HG03139 (cell line): ENCODE results near the gene IFI27L2.
"Not testable (repeated sequence)": the region's sequence is repeated elsewhere in the genome, so short reads cannot be mapped to it uniquely, and the experiment has no call there.

Experiments used
- ATAC-seq: cut with Tn5 transposase; IDR thresholded peaks from one replicate; pipeline ENCODE4 v1.9.1; 2021; ENCODE audit not compliant: unreplicated experiment

IFI27L2 gene

DNA sequence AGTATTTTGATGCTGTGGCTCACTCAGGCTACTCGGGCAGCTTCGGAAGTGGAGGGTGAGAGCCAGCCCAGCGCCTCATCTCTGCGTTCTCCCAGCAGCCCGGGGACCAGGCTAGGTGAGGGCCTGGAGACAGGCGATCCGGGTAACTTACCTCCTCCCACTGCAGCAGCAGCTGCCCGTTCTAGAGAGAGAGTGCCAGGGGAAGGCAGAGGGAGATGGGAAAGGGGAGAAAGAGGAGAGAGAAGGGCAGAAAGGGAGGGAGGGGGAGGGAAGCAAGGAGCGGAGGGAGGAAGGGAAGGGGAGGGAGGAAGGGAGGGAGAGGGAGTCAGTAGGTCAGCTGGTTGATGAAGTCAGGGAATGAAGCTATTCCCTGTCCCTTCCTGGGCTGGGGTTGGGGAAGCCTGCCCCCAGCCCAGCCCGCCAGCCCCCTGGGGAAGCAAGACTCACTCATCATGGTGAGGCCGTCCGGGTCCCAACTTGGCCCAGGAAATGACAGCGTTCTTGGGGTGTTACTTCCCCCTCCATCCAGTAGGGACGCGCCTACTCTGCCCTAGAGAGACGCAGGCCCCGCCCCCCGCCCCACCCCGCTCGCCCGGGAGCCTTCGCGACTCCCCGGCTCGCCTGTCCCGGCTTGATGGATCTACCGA lies at the start of gene IFI27L2:
Gene IFI27L2 (minus strand): TSS at position 494 of the 647 bp plus-strand sequence. CDS start 40 bp downstream, at position 454.
- ATAC-seq: peak; percentile 95

GRCh38 chr14:94177806-94178205 lies 48.4 kb upstream of the IFI27L2 start:
- no peak for ATAC-seq

DNA sequence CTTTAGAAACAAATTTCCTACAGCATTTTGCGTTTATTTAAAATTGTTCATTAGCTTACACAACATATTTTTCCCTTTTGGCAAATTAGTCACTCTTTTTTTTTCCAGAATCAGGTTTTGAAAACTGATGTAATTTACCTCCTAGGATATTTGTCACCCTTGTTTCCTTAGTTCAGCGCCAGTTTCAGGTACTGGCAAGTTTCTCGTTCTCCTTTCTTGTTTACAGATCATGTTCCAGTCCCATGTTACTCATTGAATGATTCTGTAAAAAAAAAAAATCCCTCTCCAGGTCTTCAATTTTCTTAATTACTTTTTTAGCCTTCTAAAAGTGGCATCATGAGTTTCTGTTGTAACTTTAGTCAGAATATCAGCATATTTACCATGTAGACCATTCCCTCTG lies 47.4 kb upstream of the IFI27L2 start:
- ATAC-seq: no peak

GRCh38 chr14:94175747-94176146 lies 46.3 kb upstream of the IFI27L2 start:
- no peak for ATAC-seq

DNA sequence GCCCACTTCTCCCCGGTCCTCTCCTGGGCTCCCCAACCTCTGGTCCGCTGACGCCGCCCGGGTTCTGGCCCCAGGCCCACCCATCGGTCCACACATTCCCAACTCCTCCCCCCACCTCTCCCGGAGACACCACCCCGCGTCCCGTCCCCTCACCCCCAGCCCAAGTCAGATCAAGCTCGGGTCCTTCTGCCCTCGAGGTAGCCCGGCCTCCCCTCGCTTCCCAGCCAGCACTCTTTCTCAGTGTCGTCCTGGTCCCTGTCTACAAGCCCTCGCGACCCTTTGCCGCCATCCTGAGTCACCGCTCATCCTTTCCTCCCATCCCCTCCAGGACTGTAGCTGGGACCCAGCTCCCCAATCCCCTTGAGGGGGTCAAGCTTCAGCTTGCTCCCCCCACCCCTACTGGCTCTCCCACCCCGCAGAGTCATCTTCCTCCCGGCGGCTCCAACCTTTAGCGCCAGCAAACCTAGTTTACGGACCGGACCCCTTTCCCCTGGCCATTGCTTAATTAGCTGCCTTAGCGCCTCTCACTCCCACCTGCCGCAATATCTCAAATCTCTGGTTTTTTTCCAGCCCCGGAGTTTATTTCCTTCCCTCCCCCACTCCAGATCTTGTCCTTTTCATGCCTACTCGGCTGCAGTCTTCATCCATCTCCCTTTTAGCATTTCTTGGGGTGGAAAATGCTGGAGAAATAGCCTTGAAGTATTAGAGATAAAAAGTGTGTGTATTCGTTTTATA lies 45.8 kb upstream of the IFI27L2 start:
- no peak for ATAC-seq

GRCh38 chr14:94174604-94175010 lies 45.2 kb upstream of the IFI27L2 start:
- ATAC-seq: no peak

DNA sequence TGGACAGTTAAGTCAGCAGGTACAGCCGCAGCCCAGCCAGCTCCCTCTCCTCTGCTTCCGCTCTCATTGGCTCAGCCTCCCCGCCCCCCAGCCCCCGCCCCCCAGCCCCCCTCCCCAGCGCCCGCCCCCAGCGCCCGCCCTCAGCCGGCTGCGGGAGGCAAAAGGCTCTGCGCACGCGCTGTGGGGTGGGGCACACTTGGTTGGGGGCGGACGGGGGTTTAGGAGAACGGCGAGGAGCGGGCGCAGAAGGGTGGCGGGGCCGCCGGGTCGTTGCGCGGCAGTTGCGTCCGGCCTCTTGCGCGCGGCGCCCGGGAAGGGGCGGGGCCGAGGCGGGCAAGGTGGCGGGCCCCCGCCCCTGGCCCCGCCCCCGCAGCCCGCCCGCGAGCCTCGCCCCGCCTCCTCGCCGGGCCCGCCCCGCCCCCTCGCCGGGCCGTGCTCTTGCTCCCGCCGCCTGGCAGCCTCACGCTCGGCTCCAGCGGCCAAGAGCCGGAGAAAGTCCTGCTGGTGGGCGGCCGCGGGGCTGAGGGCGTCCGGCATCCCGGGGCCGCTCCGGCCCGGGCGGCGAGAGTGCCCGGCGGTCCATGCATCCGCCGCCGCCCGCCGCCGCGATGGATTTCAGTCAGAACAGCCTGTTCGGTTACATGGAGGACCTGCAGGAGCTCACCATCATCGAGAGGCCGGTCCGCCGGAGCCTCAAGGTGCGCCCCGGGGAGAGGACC lies 44.6 kb upstream of the IFI27L2 start, which contains the start of gene PPP4R4:
Gene PPP4R4 (plus strand): TSS at position 438 of the 719 bp plus-strand sequence. CDS start 144 bp downstream, at position 582.
- ATAC-seq: peak; percentile 70

DNA sequence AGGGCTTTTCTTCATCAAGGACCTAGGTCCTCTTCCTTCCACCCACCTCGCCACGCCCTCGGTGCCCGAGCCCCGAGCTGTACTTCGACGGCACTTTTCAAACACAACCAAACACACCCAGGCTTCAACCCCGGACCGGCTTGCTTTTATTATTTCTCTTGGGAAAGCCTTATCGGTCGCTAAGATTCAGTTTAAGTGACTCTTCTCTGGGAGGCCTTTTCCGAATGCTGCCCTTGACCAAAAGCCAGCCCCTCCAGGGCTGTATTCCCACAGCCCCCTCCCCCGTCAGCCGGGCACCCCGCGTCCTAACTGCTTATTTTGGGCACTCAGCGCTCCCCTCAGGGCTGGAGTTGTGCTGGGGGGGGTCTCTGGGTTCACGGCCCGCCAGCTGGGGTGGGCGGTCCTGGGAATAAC lies 44.1 kb upstream of the IFI27L2 start:
- no peak for ATAC-seq

DNA sequence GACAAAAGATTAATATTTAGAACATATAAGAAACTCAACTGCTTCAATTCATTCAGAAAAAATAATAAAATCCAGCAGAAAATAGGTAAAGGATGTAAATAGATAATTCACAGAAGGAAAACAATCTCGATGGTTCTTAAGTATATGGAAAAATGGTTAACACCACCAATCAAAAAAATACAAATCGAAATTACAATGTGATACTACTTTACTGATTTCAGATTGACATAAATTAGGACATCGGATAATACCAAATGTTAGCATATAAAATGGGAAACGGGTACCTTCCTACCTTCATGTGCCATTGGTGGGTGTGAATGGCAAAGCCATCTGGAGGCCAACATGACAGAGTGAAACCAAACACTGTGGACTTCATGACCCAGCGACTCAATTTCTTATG lies 43.1 kb upstream of the IFI27L2 start:
- no peak for ATAC-seq

DNA sequence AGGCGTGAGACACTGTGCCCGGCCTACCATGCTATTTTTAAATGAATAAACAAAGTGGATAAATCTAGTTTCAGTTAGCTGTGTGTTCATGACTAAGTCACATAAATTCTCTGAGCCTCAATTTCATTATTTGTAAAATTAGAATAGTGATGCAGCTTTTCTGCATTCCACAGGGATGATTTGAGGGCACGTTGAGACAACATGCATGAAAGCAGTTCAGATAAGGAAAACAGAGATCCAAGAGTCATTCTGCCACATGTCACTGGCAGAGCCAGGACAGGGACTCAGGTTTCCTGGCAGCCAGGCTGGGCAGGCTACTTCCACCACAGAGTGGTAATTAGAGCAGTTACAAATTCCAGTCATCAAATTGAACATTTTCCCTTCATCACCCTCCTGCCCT lies 41.8 kb upstream of the IFI27L2 start:
- ATAC-seq: no peak

DNA sequence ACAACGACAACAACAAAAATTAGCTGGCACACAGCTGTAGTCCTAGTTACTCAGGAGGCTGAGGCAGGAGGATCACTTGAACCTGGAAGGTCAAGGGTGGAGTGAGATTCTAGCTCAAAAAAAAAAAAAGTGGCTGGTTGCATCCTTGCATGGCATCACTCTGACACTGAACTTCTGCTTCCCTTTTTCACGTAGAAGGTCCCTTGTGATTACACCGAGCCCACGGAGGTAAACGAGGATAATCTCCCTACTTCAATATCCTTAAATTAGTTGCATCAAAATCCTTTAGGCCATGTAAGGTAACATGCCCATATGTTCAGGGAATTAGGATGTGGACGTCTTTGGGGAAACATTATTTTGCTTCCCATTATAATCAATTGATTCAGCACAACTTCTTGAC lies 40.7 kb upstream of the IFI27L2 start:
- no peak for ATAC-seq

- no peak for ATAC-seq
Observed at GRCh38 chr14:94165744-94166143, 36.3 kb upstream of the IFI27L2 start.

DNA sequence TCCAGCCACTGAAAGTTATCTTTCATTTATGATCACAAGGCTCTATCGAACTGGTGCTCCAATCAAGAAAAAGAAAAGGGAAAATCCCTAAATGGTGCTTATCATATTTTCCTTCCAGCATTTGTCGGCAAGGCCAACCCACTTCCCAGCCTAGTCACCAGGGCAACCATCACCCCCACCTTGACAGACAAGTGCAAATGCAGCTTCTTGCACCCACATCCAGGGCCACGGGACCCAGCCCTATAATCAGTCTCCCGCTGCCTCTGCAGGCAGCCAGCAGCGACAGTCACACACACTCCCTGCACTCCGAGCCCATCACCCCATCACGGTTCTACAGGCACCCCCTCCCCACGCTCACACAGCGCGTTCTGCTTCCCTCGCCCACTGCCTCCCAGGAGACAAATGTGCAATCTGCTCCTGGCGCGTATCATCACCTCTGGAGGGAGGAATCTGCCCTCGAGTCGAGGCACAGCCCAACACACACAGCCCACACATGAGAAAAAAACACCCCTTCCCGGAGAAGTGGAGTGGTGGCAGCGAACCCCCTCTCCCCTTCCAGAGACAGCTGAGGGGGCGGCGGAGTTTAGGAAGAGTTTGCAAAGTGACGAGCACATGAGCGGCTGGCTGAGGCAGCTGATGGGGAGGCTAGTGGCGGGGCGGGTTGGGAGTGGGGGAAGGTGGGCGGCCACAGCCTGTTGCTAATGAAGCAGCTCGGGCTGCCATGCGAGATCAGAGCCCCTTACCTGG lies 35.5 kb upstream of the IFI27L2 start:
- no peak for ATAC-seq

DNA sequence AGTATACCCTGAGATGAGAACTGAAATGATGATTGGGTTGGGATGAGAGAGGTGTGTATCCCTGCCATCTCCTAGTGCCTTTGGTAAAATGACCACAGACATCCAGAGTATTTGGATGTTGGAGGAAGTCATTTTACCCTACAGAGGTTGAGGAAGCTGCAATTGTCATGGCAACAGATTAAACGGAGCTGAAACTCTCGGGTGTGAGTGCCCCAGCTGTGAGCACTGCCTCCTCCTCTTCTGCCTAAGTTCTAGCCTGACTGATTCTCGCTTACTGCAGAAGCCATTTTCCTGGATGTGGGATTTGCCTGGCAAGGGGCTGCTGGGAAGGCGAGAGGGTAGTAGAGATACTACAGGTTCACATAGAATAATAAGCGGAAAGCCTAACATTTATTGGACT lies 34.4 kb upstream of the IFI27L2 start:
- ATAC-seq: no peak

- ATAC-seq: no peak
Observed at GRCh38 chr14:94162466-94162865, 33.1 kb upstream of the IFI27L2 start.

DNA sequence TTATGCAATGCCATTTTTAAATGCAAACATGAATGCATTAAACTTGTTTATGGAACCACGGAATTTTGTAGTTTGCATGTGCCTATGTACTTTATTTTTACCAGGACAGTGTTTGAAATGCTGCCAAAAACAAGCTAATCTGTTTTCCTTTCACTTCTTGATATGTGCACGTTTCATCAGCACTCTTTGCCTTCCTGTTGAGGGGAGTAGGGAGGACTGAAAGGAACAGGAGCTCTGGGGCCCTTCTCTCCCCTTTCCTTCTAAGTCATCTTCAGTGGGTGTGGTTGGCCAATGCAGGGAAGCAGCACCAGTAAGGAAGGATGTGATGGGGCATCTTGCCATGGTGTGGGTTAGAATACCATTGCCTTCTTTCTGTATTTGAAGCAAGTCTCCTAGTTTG lies 32.6 kb upstream of the IFI27L2 start:
- no peak for ATAC-seq

GRCh38 chr14:94161058-94161457 lies 31.7 kb upstream of the IFI27L2 start:
- ATAC-seq: no peak

DNA sequence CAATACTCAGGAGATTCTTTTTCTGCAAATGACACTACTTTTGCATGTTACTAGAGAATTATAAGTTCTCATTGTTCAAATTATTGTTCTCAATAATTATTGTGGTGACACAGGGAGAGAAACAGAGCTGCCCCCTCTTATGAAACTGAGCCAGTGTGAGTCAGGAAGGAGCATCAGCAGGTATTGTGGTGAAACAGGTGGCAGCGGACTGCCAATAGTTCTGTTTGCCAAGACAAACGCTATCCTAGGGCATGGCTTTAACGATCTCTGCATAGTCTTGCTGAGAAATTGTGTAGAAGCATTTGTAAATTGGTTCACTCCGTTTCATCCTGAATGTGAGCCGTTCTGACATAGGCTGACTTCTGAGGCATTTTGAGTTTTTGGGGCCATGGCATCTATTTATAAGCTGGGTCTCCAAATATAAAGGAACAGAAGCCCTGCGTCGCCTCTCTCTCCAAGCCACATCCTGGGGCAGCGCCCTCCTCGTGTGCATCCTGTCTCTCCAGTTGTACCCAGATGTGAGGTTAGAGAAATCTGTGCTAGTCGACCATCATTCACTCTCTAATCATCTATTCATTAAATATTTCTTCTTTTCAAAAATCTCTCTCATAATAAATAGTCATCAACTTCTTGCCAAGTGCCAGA lies 29.0 kb upstream of the IFI27L2 start:
- ATAC-seq: no peak

GRCh38 chr14:94157197-94157596 lies 27.8 kb upstream of the IFI27L2 start:
- ATAC-seq: no peak

GRCh38 chr14:94156143-94156542 lies 26.7 kb upstream of the IFI27L2 start:
- ATAC-seq: not testable (repeated sequence)
